Measurements from ENCODE around the gene B4GALNT4.
"Not testable (repeated sequence)": the region's sequence is repeated elsewhere in the genome, so short reads cannot be mapped to it uniquely, and the experiment has no call there.

B4GALNT4 gene

GRCh38 chr11:357582-357981, 11.7 kb upstream of the B4GALNT4 start:
- no peak for DNase-seq (ENCODE audit: low spot score)
- TF ChIP-seq CTCF (IDR thresholded peaks at IDR 0.05; ENCODE audit: extremely low read depth, insufficient read depth, missing control alignments), result no peak
- in situ Hi-C loops (cut with MboI; ENCODE audit: low pct_unique_long_range_greater_than_20kb, low sequenced_read_pairs, unreplicated experiment), result loop anchor here (10.0 kb wide), 1 partner anchor 53 kb away; the partner anchor contains the start of gene IFITM2

DNA sequence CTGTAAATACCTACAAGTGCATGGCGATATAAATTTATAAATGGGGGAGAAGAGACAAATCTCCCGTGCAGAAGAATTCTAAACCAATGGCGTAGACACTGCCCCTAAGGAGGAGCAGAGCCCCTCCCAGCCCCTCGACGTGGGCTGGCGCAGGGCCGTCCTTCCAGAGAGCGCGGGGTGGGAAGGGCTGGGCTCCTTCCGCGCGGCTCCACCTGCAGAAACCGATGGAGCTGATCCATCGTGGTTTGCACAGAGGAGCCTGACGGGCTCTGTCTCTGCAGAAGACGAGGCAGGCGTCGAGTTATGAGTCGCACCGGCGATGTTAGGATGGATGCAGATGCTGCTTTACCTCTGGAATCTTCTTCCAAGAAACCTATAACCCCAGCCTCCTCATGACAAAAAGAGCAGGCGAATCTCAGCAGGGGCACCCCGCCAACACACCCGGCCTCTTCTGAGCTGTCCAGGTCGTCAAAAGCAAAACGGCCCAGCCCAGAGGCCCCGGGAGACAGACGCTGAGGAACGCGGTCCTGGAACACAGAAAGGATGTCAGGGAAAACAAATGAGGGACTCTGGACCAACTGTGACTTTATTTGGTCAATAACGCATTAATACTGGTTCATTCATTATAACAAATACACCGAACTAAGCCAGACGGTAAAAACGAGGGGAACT, 11.0 kb upstream of the B4GALNT4 start:
- in situ Hi-C loops (cut with MboI; ENCODE audit: low pct_unique_long_range_greater_than_20kb, low sequenced_read_pairs, unreplicated experiment), result loop anchor here (10.0 kb wide), 1 partner anchor 53 kb away; the partner anchor contains the start of gene IFITM2
- no peak for TF ChIP-seq CTCF (IDR thresholded peaks at IDR 0.05; ENCODE audit: extremely low read depth, insufficient read depth, missing control alignments)
- DNase-seq (ENCODE audit: low spot score), result no peak

DNA sequence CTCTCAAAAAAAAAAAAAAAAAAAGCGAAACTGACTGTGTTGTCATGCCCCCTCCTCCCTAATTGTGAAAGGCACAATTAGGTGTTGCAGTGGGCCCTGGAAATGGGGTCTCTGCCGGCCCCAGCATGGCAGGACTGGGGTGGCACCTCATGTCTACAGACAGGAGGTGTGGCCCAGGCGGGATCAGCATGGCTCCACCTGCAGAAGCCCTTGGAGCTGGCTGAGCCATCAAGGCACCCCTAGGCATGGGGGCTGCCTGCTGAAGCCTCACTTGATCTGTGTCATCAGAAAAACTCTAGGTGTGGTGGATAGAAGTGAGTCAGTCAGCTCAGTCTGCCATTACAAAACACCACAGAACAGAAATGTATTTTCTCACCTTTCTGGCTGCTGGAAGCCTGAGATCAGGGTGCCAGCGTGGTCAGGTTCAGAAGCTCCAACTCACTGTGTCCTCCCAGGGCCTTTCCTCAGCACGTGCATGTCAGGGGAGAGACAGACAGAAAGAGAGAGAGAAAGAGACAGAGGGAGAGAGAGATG, 10.1 kb upstream of the B4GALNT4 start:
- DNase-seq (ENCODE audit: low spot score), result no peak
- no peak for TF ChIP-seq CTCF (IDR thresholded peaks at IDR 0.05; ENCODE audit: extremely low read depth, insufficient read depth, missing control alignments)
- in situ Hi-C loops (cut with MboI; ENCODE audit: low pct_unique_long_range_greater_than_20kb, low sequenced_read_pairs, unreplicated experiment), result loop anchor here (10.0 kb wide), 1 partner anchor 54 kb away; the partner anchor contains the start of gene IFITM2

GRCh38 chr11:360326-361280, 8.7 kb upstream of the B4GALNT4 start:
- no peak for DNase-seq (ENCODE audit: low spot score)
- in situ Hi-C loops (cut with MboI; ENCODE audit: low pct_unique_long_range_greater_than_20kb, low sequenced_read_pairs, unreplicated experiment), result no loop called here
- no peak for TF ChIP-seq CTCF (IDR thresholded peaks at IDR 0.05; ENCODE audit: extremely low read depth, insufficient read depth, missing control alignments)

GRCh38 chr11:362642-363442, 6.5 kb upstream of the B4GALNT4 start:
- in situ Hi-C loops (cut with MboI; ENCODE audit: low pct_unique_long_range_greater_than_20kb, low sequenced_read_pairs, unreplicated experiment), result no loop called here
- no peak for DNase-seq (ENCODE audit: low spot score)
- no peak for TF ChIP-seq CTCF (IDR thresholded peaks at IDR 0.05; ENCODE audit: extremely low read depth, insufficient read depth, missing control alignments)

DNA sequence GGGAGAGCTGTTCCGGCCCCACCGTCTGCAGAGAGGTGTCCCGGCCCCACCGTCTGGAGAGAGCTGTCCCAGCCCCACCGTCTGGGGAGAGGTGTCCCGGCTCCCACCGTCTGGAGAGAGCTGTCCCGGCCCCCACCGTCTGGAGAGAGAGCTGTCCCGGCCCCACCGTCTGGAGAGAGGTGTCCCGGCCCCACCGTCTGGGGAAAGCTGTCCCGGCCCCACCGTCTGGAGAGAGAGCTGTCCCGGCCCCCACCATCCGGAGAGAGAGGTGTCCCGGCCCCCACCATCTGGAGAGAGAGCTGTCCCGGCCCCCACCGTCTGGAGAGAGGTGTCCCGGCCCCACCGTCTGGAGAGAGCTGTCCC, 5.9 kb upstream of the B4GALNT4 start:
- in situ Hi-C loops (cut with MboI; ENCODE audit: low pct_unique_long_range_greater_than_20kb, low sequenced_read_pairs, unreplicated experiment); DNase-seq (ENCODE audit: low spot score): not testable (repeated sequence)
